BLaER1 treated with 17β-estradiol and CSF1 and Interleukin-3, amounts not matched to agents 10 nM and 100 nM (cell line): ENCODE results near the gene ETV3L.
"Not testable (repeated sequence)": the region's sequence is repeated elsewhere in the genome, so short reads cannot be mapped to it uniquely, and the experiment has no call there.

Experiments used
- H3K27ac ChIP-seq, 11 experiments: shearing (Covaris generic); formaldehyde crosslinking; 2 replicates each; pipeline ENCODE4 v1.8.1; 2022
- H3K27me3 ChIP-seq, 11 experiments: shearing (Covaris generic); formaldehyde crosslinking; 2 replicates each; pipeline ENCODE4 v1.8.1; 2022
- H3K36me3 ChIP-seq, 11 experiments: shearing (Covaris generic); formaldehyde crosslinking; 2 replicates each; pipeline ENCODE4 v1.8.1; 2022
- H3K4me1 ChIP-seq, 10 experiments: shearing (Covaris generic); formaldehyde crosslinking; 2 replicates each; pipeline ENCODE4 v1.8.1; 2022
- H3K4me2 ChIP-seq, 11 experiments: shearing (Covaris generic); formaldehyde crosslinking; 2 replicates each; pipeline ENCODE4 v1.8.1; 2022
- H3K4me3 ChIP-seq, 10 experiments: shearing (Covaris generic); formaldehyde crosslinking; 2 replicates each; pipeline ENCODE4 v1.8.1; 2022
- H3K9ac ChIP-seq, 11 experiments: shearing (Covaris generic); formaldehyde crosslinking; 2 replicates each; pipeline ENCODE4 v1.8.1; 2022
- H3K9me3 ChIP-seq, 11 experiments: shearing (Covaris generic); formaldehyde crosslinking; replicated peaks in 1 of 11; 2 replicates each; pipeline ENCODE4 v1.8.1; 2022
- H4K20me1 ChIP-seq, 11 experiments: shearing (Covaris generic); formaldehyde crosslinking; 2 replicates each; pipeline ENCODE4 v1.8.1; 2022
- Cebpa-rat ChIP-seq, 11 experiments: shearing (Covaris generic); IDR thresholded peaks; 2 replicates each; pipeline ENCODE4 v1.8.1; 2022

The ETV3L gene

GRCh38 chr1:157086299-157086698 is 13.3 kb downstream of the ETV3L start:
- peaks cover 0 to 9% (median 4%) of the 10 kb centered on the region in 10 experiments; a peak in 11 of 20 replicates for H3K4me1 ChIP-seq
- no peak overlapping the region for H3K27ac ChIP-seq
- no peak overlapping the region for H3K9ac ChIP-seq
- H3K27me3 ChIP-seq = 0 out of 22 replicates have a peak, but pooled peaks cover 0 to 4% (median 0%) of the 10 kb centered on the region in 11 experiments
- no peaks in the 10 kb centered on the region for H3K9me3 ChIP-seq
- no peak overlapping the region for H3K4me3 ChIP-seq
- H3K36me3 ChIP-seq = no peaks in the 10 kb centered on the region
- no peaks in the 10 kb centered on the region for H4K20me1 ChIP-seq
- no peak for TF ChIP-seq Cebpa-rat (IDR thresholded peaks at IDR 0.05)
- H3K4me2 ChIP-seq = no peak overlapping the region

- Histone ChIP-seq H3K27ac (no peak overlapping the region), H3K36me3 (no peaks in the 10 kb centered on the region), H3K4me3 (no peak overlapping the region), H3K4me1 (peaks cover 0 to 3% (median 2%) of the 10 kb centered on the region in 10 experiments; a peak in 10 of 20 replicates), H3K27me3 (no peaks in the 10 kb centered on the region), H4K20me1 (no peaks in the 10 kb centered on the region), H3K4me2 (no peak overlapping the region), H3K9me3 (no peaks in the 10 kb centered on the region), H3K9ac (no peak overlapping the region)
- TF ChIP-seq Cebpa-rat (IDR thresholded peaks at IDR 0.05) = no peak
Observed at GRCh38 chr1:157085421-157085820, 14.2 kb downstream of the ETV3L start.

- no peak overlapping the region for H3K27ac ChIP-seq
- H3K36me3 ChIP-seq = no peaks in the 10 kb centered on the region
- H3K4me2 ChIP-seq = no peak overlapping the region
- H3K4me3 ChIP-seq = no peak overlapping the region
- H3K4me1 ChIP-seq = no peaks in the 10 kb centered on the region
- no peaks in the 10 kb centered on the region for H3K9me3 ChIP-seq
- no peak for TF ChIP-seq Cebpa-rat (IDR thresholded peaks at IDR 0.05)
- H4K20me1 ChIP-seq = no peaks in the 10 kb centered on the region
- no peaks in the 10 kb centered on the region for H3K27me3 ChIP-seq
- H3K9ac ChIP-seq = no peak overlapping the region
Observed at GRCh38 chr1:157084720-157085119, 14.9 kb downstream of the ETV3L start.

- Histone ChIP-seq H3K27ac (no peak overlapping the region), H4K20me1 (no peaks in the 10 kb centered on the region), H3K4me1 (no peaks in the 10 kb centered on the region), H3K9me3 (no peaks in the 10 kb centered on the region), H3K27me3 (no peaks in the 10 kb centered on the region), H3K4me3 (no peak overlapping the region), H3K4me2 (no peak overlapping the region), H3K36me3 (no peaks in the 10 kb centered on the region), H3K9ac (no peak overlapping the region)
- no peak for TF ChIP-seq Cebpa-rat (IDR thresholded peaks at IDR 0.05)
Observed at GRCh38 chr1:157081707-157082106, 17.9 kb downstream of the ETV3L start.

GRCh38 chr1:157080714-157081113 is 18.9 kb downstream of the ETV3L start:
- no peaks in the 10 kb centered on the region for H4K20me1 ChIP-seq
- H3K27ac ChIP-seq = no peak overlapping the region
- no peak overlapping the region for H3K9ac ChIP-seq
- no peaks in the 10 kb centered on the region for H3K9me3 ChIP-seq
- H3K27me3 ChIP-seq = no peaks in the 10 kb centered on the region
- no peak overlapping the region for H3K4me2 ChIP-seq
- no peaks in the 10 kb centered on the region for H3K36me3 ChIP-seq
- no peaks in the 10 kb centered on the region for H3K4me1 ChIP-seq
- no peak for TF ChIP-seq Cebpa-rat (IDR thresholded peaks at IDR 0.05)
- no peak overlapping the region for H3K4me3 ChIP-seq

- H3K4me2 ChIP-seq = no peak overlapping the region
- no peaks in the 10 kb centered on the region for H4K20me1 ChIP-seq
- no peak for TF ChIP-seq Cebpa-rat (IDR thresholded peaks at IDR 0.05)
- H3K36me3 ChIP-seq = no peaks in the 10 kb centered on the region
- H3K9me3 ChIP-seq = no peaks in the 10 kb centered on the region
- H3K27me3 ChIP-seq = no peaks in the 10 kb centered on the region
- H3K9ac ChIP-seq = no peak overlapping the region
- H3K4me1 ChIP-seq = no peaks in the 10 kb centered on the region
- no peak overlapping the region for H3K27ac ChIP-seq
- H3K4me3 ChIP-seq = no peak overlapping the region
Observed at GRCh38 chr1:157077394-157077793, 22.2 kb downstream of the ETV3L start.

- H3K36me3 ChIP-seq = no peaks in the 10 kb centered on the region
- H3K4me3 ChIP-seq = no peak overlapping the region
Observed at GRCh38 chr1:157073944-157074685, 25.5 kb downstream of the ETV3L start.

GRCh38 chr1:157069601-157070000 is 30.0 kb downstream of the ETV3L start:
- TF ChIP-seq Cebpa-rat (IDR thresholded peaks at IDR 0.05) = no peak
- H3K4me1 ChIP-seq = no peaks in the 10 kb centered on the region; a peak in 1 of 20 replicates
- no peak overlapping the region for H3K27ac ChIP-seq
- no peaks in the 10 kb centered on the region for H3K27me3 ChIP-seq
- H3K4me2 ChIP-seq = no peak overlapping the region
- no peaks in the 10 kb centered on the region for H4K20me1 ChIP-seq
- no peak overlapping the region for H3K9ac ChIP-seq
- H3K36me3 ChIP-seq = no peaks in the 10 kb centered on the region
- H3K9me3 ChIP-seq = no peaks in the 10 kb centered on the region
- no peak overlapping the region for H3K4me3 ChIP-seq

More at GRCh38 chr1:157073944-157074685, 25.5 kb downstream of the ETV3L start:
- H3K9me3 ChIP-seq = no peaks in the 10 kb centered on the region
- no peak overlapping the region; a peak in 1 of 22 replicates for H3K4me2 ChIP-seq
- H3K27me3 ChIP-seq = no peaks in the 10 kb centered on the region
- H3K9ac ChIP-seq = no peak overlapping the region
- TF ChIP-seq Cebpa-rat (IDR thresholded peaks at IDR 0.05) = no peak
- H4K20me1 ChIP-seq = no peaks in the 10 kb centered on the region
- H3K27ac ChIP-seq = no peak overlapping the region
- H3K4me1 ChIP-seq = no peaks in the 10 kb centered on the region

GRCh38 chr1:157059241-157059640 is 40.4 kb downstream of the ETV3L start:
- not testable (repeated sequence) for H3K9ac ChIP-seq, H3K4me2 ChIP-seq, H3K36me3 ChIP-seq

GRCh38 chr1:157056269-157056668 is 43.3 kb downstream of the ETV3L start:
- Histone ChIP-seq H3K36me3 (no peaks in the 10 kb centered on the region), H3K9me3 (peaks cover 0 to 17% (median 11%) of the 10 kb centered on the region in 11 experiments; a peak in 15 of 22 replicates), H3K4me2 (peak overlapping the region in 1 of 11 experiments; percentile 29; a peak in 1 of 22 replicates), H3K4me3 (no peak overlapping the region), H3K4me1 (peaks cover 0 to 13% (median 0%) of the 10 kb centered on the region in 10 experiments; a peak in 3 of 20 replicates), H3K27me3 (no peaks in the 10 kb centered on the region), H3K9ac (no peak overlapping the region), H3K27ac (no peak overlapping the region), H4K20me1 (no peaks in the 10 kb centered on the region)
- 0 out of 22 replicates have a peak, but pooled peaks of 1 of the 11 experiments have one; percentile 17 for TF ChIP-seq Cebpa-rat (IDR thresholded peaks at IDR 0.05)

More at GRCh38 chr1:157059241-157059640, 40.4 kb downstream of the ETV3L start:
- H3K4me3 ChIP-seq, H4K20me1 ChIP-seq, H3K27me3 ChIP-seq, H3K9me3 ChIP-seq, H3K27ac ChIP-seq: not testable (repeated sequence)
- H3K4me1 ChIP-seq = peaks cover 0 to 13% (median 0%) of the 10 kb centered on the region in 10 experiments; a peak in 3 of 20 replicates

GRCh38 chr1:157055729-157056128 is 43.9 kb downstream of the ETV3L start:
- not testable (repeated sequence) for H4K20me1 ChIP-seq, H3K27me3 ChIP-seq, H3K9ac ChIP-seq, H3K27ac ChIP-seq, H3K36me3 ChIP-seq, H3K4me3 ChIP-seq
- peaks cover 0 to 13% (median 0%) of the 10 kb centered on the region in 10 experiments; a peak in 3 of 20 replicates for H3K4me1 ChIP-seq
- H3K9me3 ChIP-seq = peaks cover 0 to 17% (median 11%) of the 10 kb centered on the region in 11 experiments; a peak in 15 of 22 replicates
- peak overlapping the region in 1 of 11 experiments; percentile 57; a peak in 1 of 22 replicates for H3K4me2 ChIP-seq
